SK-MEL-5 (cell line): ENCODE measurements around the gene PLEKHA8. TPM values are rescaled to one million over a fixed set of nuclear protein-coding genes. Genes with fewer than 3 reads are reported as not detected.

Experiments used
- DNase-seq: peaks from one replicate; pipeline ENCODE4 v3.0.0-alpha.2; 2016; ENCODE audit warnings: low read depth, low spot score
- in situ Hi-C: cut with HindIII; loops from 2 replicates; pipeline ENCODE4 v1.10.0; 2016; ENCODE audit warnings: low sequenced_read_pairs, high pct_unique_total_duplicates, low pct_unique_long_range_greater_than_20kb
- total RNA-seq: library from RNA; depleted of rRNA; stranded (reverse); fragments of >200 nt; shearing (Covaris generic); gene quantifications from 2 replicates; pipeline ENCODE4 v1.2.3, GENCODE V29; 2014

Gene PLEKHA8
- total RNA-seq, 1 experiment from 2014 or later, result 18.6 TPM

GRCh38 chr7:30147223-30147622 is 119.0 kb downstream of the PLEKHA8 start:
- in situ Hi-C loops, result no loop called here
- DNase-seq, result no peak

DNA sequence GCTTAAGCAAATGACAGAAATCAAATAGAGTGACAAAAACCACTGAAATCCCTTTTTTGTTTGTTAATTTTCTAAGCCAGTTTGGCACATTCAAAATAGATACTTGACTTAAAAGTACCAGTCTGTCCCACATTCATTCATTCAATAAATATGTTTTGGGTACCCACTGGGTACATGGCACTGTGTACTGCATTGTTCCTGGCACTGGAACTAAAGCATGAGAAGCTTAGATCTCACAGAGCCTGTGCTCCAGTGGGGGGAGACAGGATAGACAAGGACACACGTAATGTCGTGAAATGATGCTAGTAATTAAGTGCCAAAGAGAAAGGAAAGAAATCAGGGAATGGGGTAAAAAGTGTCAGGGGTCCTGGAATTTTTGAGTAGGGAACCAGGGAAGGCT is 119.6 kb downstream of the PLEKHA8 start:
- no peak for DNase-seq
- in situ Hi-C loops, result no loop called here

DNA sequence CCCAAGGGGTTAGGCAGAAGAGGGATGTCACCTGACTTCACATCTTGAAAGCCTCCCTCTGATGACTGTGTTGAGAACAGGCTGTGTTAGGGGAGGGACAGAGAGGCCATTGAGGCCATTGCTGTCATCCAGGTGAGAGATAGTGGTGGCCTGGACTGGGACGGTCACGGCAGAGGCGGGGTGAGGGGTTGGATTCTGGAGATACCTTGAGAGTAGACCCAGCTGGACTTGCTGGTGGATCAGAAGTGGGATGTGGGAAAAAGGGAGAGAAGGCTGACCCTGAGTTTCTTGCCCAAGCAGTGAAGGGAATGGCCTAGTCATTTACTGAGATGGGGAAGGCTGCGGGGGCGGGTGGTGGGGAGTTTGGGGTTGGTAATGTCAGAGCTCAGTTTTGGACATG is 120.2 kb downstream of the PLEKHA8 start:
- in situ Hi-C loops, result no loop called here
- DNase-seq, result no peak

GRCh38 chr7:30148951-30149459 is 120.8 kb downstream of the PLEKHA8 start:
- DNase-seq, result no peak
- in situ Hi-C loops, result no loop called here

DNA sequence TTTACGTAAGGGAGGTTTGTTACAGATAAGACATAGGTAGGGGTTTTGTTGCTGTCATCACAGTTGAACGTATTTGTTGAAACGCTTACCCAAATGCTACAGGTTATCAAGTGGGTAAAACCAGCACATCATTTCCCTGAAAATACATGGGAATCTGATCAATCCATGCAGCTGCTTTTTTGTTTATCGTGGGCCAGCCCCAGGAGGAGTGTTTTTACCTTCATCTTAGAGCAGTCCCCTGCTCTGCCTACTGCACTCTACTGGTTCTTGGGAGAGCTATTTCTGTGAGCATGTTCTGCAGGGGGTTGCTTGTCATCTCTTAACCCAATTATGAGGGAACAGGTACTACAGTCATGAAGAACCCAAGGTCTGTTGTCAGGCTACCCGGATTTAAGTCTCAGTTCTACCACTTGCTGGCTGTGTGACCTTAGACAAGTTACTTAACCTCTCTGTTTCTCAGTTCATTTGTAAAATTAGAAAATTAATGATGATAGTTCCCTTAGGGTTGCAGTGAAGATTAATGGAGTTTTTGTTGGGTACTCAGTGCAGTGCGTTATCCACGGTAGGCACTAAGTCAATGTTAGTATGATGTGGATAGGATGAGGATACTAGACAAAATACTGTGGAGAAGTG is 121.5 kb downstream of the PLEKHA8 start:
- in situ Hi-C loops, result no loop called here
- DNase-seq, result no peak

- DNase-seq, result no peak
- in situ Hi-C loops, result no loop called here
Measured at GRCh38 chr7:30150711-30151110, 122.5 kb downstream of the PLEKHA8 start.

DNA sequence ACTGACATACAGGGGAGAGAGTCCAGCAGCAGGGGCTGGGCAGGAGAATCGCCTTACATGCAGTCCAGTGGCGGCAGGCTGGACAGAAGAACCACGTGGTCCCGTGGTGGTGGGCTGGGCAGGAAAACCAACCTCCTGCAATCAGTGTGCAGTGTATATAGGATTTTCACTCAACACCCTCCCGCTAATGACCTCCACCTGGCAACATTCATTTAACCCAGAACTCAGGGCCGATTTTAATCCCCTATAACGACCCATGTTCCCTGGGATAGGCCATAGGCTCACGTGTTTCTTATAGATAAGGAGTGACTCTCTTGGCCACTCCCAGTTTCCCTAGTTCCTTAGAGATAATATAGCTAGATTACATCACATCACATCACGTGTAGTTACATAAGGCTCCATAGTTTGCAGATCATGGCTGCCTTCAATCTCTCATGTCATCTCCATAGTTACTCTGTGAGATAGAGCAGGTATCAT is 125.9 kb downstream of the PLEKHA8 start:
- no peak for DNase-seq
- in situ Hi-C loops, result no loop called here

GRCh38 chr7:30155481-30155880 is 127.3 kb downstream of the PLEKHA8 start:
- in situ Hi-C loops, result no loop called here
- DNase-seq, result no peak

DNA sequence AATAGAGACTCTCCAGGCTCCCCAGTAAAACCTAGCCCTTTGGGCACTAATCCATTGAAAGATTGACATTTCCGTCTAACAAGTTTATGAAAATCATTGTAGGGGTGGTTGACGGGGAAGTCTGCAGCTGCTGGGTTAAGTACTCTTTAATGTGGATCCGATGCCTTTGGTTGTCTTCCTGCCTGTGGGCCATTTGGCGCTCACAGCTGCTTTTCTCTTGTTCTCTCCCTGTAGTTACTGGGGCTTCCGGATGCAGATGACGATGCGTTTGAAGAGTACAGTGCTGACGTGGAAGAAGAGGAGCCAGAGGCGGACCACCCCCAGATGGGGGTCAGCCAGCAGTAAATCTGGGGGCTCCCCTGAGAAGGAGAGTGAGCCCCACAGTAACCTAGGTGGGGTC is 129.0 kb downstream of the PLEKHA8 start:
- DNase-seq, result no peak
- in situ Hi-C loops, result no loop called here

DNA sequence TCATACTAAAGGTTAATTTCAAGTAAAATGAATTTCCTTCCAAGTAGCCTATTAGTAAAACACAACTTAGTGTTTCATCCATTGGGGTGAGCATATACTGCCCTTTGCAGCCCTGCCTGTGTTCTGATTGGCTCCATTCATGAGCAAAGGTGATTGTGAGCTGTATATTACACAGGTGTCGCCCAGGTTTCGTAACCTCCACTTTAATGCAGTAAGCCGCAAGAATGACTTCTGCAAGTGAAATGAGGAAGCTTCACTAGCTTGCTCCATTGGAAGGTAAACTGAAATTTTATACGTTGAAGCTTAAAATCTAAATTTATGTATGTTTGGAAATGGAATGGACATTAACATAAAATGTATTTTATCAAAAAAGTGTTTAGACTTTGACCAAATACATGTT is 131.0 kb downstream of the PLEKHA8 start:
- in situ Hi-C loops, result no loop called here
- no peak for DNase-seq

DNA sequence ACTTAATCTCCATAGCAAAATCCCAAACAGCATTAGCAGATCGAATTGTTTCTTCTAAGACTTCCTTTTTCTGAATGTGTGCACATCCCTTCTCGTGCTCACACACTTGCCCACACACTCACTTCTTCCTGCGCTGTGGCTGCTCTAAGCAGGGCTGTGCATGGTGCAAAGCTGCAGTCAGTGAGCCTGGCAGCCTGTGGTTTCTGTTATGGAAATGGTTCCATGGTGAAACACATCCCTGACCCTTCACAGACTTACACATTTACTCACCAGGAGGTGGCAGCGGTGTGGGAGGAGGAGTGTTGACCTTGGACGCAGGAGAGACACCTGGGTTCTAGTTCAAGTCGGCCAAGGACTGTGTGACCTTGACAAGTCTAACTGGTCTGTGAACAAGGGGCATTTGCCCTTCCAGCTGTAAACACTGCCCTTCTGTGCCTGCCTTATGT is 131.5 kb downstream of the PLEKHA8 start:
- in situ Hi-C loops, result no loop called here

DNA sequence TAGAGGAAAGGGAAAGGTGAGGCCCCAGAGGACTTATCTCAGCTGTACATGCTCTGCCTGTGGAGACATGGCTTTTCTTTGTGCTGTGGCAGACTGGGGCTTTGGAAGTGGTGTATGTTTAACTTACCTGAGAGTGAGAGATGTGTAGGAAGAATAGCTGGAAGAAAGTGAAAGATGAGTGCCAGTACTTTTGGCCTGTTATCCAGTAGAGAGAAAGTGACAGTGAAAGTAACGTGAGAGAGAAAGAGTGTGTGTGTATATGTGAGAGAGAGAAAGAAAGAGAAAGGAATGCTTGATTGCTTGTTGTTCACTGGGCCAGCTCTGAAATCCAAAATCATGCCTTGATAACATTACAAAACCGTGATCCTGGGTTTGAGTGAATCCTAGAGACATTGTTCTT is 132.1 kb downstream of the PLEKHA8 start:
- DNase-seq, result no peak
- in situ Hi-C loops, result no loop called here

More for the DNA sequence above, 131.5 kb downstream of the PLEKHA8 start:
- peak; percentile 58 for DNase-seq

- DNase-seq, result no peak
- in situ Hi-C loops, result no loop called here
Measured at GRCh38 chr7:30162133-30162532, 133.9 kb downstream of the PLEKHA8 start.

DNA sequence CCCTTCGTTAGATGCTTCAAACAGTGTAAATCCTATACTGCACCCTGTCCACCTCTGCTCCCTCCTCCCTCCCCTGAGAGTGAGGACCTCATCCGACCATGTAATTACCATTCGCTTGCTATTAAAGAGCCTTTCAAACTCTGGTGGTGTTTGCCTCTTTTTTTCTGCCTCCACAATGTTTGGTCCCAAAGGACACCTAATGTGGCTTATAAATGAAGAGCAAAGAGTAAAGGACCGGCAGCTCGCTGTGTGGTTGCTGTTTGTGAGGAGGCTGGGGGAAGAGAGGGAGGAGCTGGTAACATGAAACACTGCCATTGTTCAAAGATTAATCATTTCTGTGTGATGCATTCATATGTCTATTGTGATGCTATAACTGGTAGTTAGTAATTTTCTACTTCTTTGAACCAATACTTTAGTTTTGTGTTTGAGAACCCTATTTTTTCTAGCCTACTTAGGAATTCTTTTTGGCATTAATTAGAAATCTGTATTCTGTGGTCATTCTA is 134.5 kb downstream of the PLEKHA8 start:
- DNase-seq, result peak; percentile 99
- in situ Hi-C loops, result no loop called here

DNA sequence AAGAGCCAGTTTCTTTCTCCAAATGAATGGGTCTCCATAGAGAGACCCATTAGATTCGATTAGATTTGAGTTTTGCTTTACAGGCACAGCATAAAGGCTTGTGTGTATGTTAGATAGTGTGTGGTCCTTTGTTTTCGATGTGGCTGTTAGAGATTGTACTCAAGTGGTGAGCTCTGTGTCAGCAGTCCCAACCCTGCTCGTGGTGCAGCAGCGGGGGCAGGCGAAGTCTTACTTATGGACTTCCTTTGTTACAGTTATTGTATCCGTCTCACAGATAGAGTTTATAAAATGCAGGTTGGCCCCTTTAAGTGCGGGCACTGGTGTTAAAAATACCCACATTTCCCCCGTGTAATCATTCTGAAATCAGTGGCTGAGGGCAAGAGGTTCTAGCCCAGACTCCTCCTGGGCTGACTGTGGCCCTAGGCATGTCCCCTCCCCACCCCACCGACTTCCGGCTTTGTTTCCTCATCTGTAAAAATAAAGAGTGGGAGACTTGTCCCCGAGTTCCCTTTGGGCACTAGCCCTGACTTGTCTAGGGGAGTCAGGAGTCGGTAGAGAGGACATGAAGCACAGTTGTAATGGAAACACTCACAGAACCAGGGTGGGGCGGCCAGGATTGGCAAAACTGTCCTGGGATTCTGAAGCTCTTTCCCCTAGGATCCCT is 135.2 kb downstream of the PLEKHA8 start:
- in situ Hi-C loops, result no loop called here
- peak; percentile 95 for DNase-seq

GRCh38 chr7:30164567-30164966 is 136.4 kb downstream of the PLEKHA8 start:
- peak; percentile 88 for DNase-seq

GRCh38 chr7:30165590-30165989 is 137.4 kb downstream of the PLEKHA8 start:
- in situ Hi-C loops, result no loop called here
- DNase-seq, result no peak

More at GRCh38 chr7:30164567-30164966, 136.4 kb downstream of the PLEKHA8 start:
- in situ Hi-C loops, result no loop called here

DNA sequence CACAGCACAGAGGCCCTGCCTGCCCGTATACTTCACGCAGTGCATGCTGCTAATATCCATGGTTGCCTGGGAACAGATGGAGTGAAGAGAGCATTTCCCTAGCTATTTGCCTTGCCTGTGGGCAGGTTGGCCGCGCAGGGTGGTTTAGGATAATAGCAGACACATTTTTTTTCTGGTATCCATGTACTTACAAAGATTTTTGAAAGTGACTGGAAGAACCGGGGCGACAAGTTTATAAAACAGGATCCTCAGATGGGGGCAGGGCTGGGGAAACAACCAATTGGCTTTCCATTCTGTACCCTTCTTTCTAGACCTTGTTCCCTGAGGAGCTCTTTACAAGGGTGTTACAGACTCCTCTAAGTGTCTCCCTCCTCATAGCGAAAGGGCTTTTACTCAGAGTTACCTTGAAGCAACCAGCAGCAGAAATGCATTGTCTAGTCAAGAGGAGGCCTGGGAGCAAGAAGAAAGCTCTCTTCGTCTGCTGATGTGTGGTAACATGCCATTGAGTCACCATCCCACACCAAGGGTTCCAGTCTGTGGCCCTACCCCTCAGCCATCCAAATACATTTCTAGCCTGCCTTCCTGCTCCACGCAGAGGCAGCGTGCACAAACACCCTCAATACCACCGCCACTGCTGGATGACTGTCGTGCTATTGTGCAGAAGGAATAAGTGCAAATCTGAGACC is 138.1 kb downstream of the PLEKHA8 start:
- in situ Hi-C loops, result no loop called here
- DNase-seq, result no peak
